HG02588 (cell line): ENCODE measurements around the gene SPN.
"Not testable (repeated sequence)": the region's sequence is repeated elsewhere in the genome, so short reads cannot be mapped to it uniquely, and the experiment has no call there.

Source experiments
- ATAC-seq: cut with Tn5 transposase; IDR thresholded peaks from one replicate; pipeline ENCODE4 v1.9.1; 2021; ENCODE audit warnings: mild to moderate bottlenecking, moderate library complexity; ENCODE audit not compliant: unreplicated experiment

The SPN gene

GRCh38 chr16:29645694-29646187, 17.3 kb upstream of the SPN start:
- no peak for ATAC-seq

DNA sequence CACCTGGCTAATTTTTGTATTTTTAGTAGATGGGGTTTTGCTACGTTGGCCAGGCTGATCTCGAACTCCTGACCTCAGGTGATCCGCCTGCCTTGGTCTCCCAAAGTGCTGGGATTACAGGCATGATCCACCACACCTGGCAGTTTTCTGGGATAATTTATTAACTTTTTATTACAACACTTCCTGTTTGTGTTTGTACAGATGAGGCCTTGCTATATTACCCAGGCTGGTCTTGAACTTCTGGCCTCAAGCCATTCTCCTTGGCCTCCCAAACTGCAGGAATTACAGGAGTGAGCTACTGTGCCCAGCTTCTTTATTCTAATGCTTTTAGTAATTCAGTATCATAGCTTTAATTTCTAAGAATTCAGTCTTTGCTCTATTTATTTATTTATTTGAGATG, 16.1 kb upstream of the SPN start:
- ATAC-seq: no peak

DNA sequence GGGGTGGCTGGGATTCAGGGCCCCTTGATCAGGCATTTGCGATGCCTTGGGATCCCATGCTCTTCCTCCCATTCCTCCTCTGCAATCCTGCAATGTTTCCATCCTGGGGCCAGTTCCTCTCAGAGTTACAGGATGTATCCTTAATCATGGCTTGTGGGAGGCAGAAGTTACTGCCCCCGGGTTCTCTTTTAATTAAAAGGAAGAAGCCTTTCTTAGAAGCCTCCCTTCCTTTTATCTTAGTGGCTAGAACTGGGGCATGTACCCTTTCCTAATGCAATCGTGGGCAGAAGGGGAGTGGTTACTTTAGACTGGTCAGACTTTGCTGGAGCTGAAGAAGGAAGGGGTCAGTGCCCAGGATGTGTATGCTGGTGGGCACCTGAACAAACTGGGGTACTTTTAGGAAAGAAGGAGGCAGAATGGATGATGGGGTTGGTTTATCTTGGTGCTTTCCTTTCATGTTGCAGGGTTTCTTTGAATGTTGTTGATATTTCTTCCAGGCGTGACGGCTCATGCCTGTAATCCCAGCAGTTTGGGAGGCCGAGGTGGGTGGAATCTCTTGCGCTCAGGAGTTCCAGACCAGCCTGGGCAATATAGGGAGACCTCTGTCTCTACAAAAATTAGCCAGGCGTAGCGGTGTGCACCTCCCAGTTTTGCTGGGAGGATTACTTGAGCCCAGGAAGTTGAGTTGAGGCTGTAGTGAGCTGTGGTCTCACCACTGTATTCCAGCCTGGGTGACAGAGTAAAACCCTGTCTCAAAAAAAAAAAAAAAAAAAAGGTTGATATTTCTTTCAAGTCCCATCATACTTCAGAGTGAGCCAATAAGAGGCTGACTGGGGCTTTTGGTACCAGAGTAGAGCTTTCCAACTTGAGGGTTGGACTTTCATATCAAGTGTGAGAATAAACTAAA, 13.2 kb upstream of the SPN start:
- ATAC-seq: no peak

DNA sequence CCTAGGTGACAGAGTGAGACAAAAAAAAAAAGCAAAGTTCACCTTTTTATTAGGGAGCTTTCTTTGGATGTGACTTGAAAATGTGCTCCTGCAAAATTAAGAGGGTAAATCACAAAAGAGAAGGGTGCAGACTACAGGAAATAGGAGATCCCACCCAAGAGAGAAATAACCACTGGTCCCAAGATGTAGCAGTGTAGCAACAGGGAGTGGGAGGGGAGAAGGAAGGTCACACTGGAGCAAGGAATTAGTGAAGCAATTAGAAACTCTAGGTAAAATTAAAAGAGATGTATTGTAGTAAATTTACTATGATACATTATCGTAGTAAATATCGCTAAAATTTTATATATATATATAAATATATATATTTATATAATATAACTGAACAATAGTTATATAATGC, 12.3 kb upstream of the SPN start:
- ATAC-seq: no peak

DNA sequence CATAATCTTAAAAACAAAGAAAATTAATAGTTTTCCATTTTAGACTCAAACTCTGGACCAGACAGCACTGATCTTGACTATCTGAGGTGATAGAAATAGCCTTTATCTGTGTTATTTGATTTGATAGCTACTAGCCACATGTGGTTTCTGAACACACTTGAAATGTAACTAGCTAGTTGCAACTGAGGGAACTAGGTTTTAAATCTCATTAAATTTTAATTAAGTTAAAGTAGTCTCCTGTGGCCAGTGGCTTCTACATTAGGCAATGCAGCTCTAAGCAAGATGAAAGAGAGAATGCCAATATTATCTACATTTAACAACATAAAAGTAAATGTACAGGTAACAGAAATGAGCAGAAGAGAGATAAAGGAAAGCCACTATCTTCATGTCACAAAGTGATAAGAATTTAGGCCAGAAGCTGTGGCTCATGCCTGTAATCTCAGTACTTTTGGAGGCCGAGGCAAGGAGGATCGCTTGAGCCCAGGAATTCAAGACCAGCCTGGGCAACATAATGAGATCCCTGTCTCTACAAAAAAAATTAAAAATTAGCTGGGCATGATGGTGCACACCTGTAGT, 11.2 kb upstream of the SPN start:
- no peak for ATAC-seq

GRCh38 chr16:29653471-29653870, 9.6 kb upstream of the SPN start:
- no peak for ATAC-seq

DNA sequence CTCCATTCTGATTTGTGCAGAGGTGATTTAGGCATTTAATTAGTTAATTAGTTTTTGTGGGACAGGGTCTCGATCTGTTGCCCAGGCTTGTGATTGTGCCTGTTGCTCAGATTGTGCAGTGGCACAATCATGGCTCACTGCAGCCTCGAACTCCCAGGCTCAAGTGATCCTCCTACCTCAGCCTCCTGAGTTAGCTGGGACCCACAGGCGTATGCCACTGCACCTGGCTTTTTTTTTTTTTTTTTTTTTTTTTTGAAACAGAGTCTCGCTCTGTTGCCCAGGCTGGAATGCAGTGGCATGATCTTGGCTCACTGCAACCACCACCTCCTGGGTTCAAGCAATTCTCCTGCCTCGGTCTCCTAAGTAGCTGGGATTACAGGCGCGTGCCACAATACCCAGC, 9.2 kb upstream of the SPN start:
- not testable (repeated sequence) for ATAC-seq

- ATAC-seq: no peak
Observed at GRCh38 chr16:29656688-29657523, 6.1 kb upstream of the SPN start.

- no peak for ATAC-seq
Observed at GRCh38 chr16:29658705-29659104, 4.3 kb upstream of the SPN start.

- ATAC-seq: no peak
Observed at GRCh38 chr16:29662000-29662728, 883 bp upstream of the SPN start.

DNA sequence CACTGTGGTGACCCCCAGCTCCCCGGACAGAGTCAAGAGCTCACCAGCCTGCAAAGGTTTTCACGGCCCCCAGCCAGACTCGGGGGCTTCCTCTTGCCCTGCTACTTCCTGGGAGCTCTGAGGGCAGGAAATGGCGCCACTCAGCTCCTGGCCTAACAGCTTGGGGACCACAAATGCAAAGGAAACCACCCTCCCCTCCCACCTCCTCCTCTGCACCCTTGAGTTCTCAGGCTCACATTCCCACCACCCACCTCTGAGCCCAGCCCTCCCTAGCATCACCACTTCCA, 375 bp upstream of the SPN start:
- no peak for ATAC-seq

- no peak for ATAC-seq
Observed at GRCh38 chr16:29663807-29664090, 702 bp downstream of the SPN start.

- ATAC-seq: no peak
Observed at GRCh38 chr16:29664091-29664921, 1.3 kb downstream of the SPN start.

DNA sequence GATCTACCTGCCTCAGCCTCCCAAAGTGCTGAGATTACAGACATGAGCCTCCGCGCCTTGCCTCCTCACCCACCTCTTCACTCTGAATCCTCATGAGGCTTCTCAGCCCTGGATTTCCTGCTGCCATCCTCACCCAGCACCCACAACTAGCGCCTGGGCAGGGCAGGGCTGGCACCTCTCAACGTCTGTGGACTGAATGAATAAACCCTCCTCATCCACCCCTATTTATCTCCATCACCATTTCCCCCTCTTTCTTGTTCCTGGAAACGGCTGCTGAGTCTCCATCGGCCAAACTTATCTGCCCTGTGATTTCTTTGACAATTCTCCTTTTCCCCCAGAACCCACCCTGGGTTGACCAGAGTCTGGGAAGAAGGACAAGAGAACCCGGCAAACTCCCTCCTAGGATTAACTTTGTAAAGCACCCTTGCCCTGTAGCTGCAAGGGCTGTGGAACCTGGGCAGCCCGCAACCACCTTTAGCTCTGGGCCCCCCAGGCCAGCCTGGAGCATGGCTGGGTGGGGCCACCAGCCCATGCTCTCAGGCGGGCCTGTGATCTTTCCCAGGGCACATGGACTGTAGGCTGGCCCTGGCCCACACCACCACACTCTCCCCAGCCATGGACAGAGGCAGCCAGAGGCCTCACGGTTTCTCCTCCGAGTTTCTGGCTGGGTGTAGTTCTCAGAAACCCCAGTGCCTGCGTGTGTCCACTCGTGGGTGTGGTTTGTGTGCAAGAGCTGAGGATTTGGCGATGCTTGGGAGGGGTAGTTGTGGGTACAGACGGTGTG, 2.4 kb downstream of the SPN start:
- ATAC-seq: no peak

DNA sequence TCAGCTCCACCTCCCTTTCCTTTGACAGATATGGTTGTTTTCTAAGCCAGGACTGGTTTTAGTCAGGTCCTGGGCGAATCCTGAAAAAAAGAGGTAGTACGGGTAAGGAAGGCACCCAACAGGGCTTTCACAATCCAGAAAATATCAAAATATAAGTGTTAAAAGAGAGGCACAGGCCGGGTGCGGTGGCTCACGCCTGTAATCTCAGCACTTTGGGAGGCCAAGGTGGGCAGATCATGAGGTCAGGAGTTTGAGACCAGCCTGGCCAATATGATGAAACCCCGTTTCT, 4.2 kb downstream of the SPN start:
- not testable (repeated sequence) for ATAC-seq

DNA sequence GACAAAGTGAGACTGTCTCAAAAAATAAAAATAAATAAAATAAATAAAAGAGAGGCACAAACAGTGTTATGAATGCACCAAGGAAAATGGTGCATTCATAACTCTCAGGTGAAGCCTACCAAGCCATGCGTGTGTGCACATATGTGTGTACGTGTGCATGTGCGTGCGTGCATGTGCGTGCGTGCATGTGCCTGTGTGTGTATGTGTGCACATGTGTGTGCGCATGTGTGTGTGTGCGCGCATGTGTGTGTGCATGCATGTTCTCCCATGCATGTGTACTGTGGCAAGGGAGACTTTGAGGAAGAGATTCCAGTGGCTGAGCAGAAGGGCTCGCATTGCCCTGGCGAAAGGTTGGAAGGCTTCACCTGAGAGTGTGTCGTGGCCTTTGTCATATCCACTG, 4.7 kb downstream of the SPN start:
- ATAC-seq: no peak

- no peak for ATAC-seq
Observed at GRCh38 chr16:29668267-29668666, 5.2 kb downstream of the SPN start.

GRCh38 chr16:29673501-29673900, 10.5 kb downstream of the SPN start:
- ATAC-seq: no peak

GRCh38 chr16:29674188-29674587, 11.1 kb downstream of the SPN start:
- no peak for ATAC-seq
